ENCODE data around the gene CLK4.

The CLK4 gene

GRCh38 chr5:178577376-178577839, 49.4 kb downstream of the CLK4 start:
- in situ Hi-C loops (cut with HindIII; ENCODE audit: low pct_ligation_motif_present, low sequenced_read_pairs) = no loop called here
- TF ChIP-seq CTCF (IDR thresholded peaks at IDR 0.05; ENCODE audit: low read depth, low read length, missing control alignments) = no peak
- no peak overlapping the region for H3K4me3 ChIP-seq (ENCODE audit: low read depth, low read length)
- DNase-seq = no peak
- H3K27me3 ChIP-seq (replicated peaks) = peaks cover 8% of the 10 kb centered on the region
- H3K27ac ChIP-seq = no peak overlapping the region
- no peaks in the 10 kb centered on the region for H3K36me3 ChIP-seq (replicated peaks)

- H3K27me3 ChIP-seq (replicated peaks) = peaks cover 8% of the 10 kb centered on the region
- DNase-seq = no peak
- no peak overlapping the region for H3K27ac ChIP-seq
- in situ Hi-C loops (cut with HindIII; ENCODE audit: low pct_ligation_motif_present, low sequenced_read_pairs) = no loop called here
- H3K4me3 ChIP-seq (ENCODE audit: low read depth, low read length) = no peak overlapping the region
- no peaks in the 10 kb centered on the region for H3K36me3 ChIP-seq (replicated peaks)
- TF ChIP-seq CTCF (IDR thresholded peaks at IDR 0.05; ENCODE audit: low read depth, low read length, missing control alignments) = no peak
Measured at GRCh38 chr5:178576591-178577351, 50.1 kb downstream of the CLK4 start.

GRCh38 chr5:178573216-178573615, 53.6 kb downstream of the CLK4 start:
- in situ Hi-C loops (cut with HindIII; ENCODE audit: low pct_ligation_motif_present, low sequenced_read_pairs) = no loop called here
- no peak for TF ChIP-seq CTCF (IDR thresholded peaks at IDR 0.05; ENCODE audit: low read depth, low read length, missing control alignments)
- peaks cover 8% of the 10 kb centered on the region for H3K27me3 ChIP-seq (replicated peaks)

GRCh38 chr5:178572617-178573016, 54.2 kb downstream of the CLK4 start:
- H3K27me3 ChIP-seq (replicated peaks) = peaks cover 8% of the 10 kb centered on the region
- in situ Hi-C loops (cut with HindIII; ENCODE audit: low pct_ligation_motif_present, low sequenced_read_pairs) = no loop called here
- no peak for DNase-seq

More at GRCh38 chr5:178573216-178573615, 53.6 kb downstream of the CLK4 start:
- Histone ChIP-seq H3K27ac (no peak overlapping the region), H3K4me3 (ENCODE audit: low read depth, low read length) (no peak overlapping the region), H3K36me3 (replicated peaks) (no peaks in the 10 kb centered on the region)
- DNase-seq = no peak

GRCh38 chr5:178569485-178569884, 57.4 kb downstream of the CLK4 start:
- peak; percentile 24 for DNase-seq
- Histone ChIP-seq H3K4me3 (ENCODE audit: low read depth, low read length) (no peak overlapping the region), H3K27me3 (replicated peaks) (no peaks in the 10 kb centered on the region), H3K27ac (no peak overlapping the region), H3K36me3 (replicated peaks) (no peaks in the 10 kb centered on the region)
- no peak for TF ChIP-seq CTCF (IDR thresholded peaks at IDR 0.05; ENCODE audit: low read depth, low read length, missing control alignments)
- in situ Hi-C loops (cut with HindIII; ENCODE audit: low pct_ligation_motif_present, low sequenced_read_pairs) = no loop called here

More at GRCh38 chr5:178572617-178573016, 54.2 kb downstream of the CLK4 start:
- TF ChIP-seq CTCF (IDR thresholded peaks at IDR 0.05; ENCODE audit: low read depth, low read length, missing control alignments) = no peak
- Histone ChIP-seq H3K36me3 (replicated peaks) (no peaks in the 10 kb centered on the region), H3K4me3 (ENCODE audit: low read depth, low read length) (no peak overlapping the region), H3K27ac (no peak overlapping the region)
